H1 (cell line): ENCODE measurements around the gene CDH20. TPM values are rescaled to one million over a fixed set of nuclear protein-coding genes. Genes with fewer than 3 reads are reported as not detected.

Source experiments
- CTBP2 ChIP-seq: IDR thresholded peaks from 2 replicates; pipeline ENCODE4 v1.7.0; 2011; ENCODE audit warnings: borderline replicate concordance, mild to moderate bottlenecking, moderate library complexity, mixed read lengths, low read length; ENCODE audit not compliant: insufficient read depth, insufficient read length
- KDM5A ChIP-seq: fragments of 200-600 bp; IDR thresholded peaks from 2 replicates; pipeline ENCODE4 v1.7.1; 2012; ENCODE audit warnings: mild to moderate bottlenecking, low read length, inconsistent platforms, mixed read lengths
- polyA plus RNA-seq, 7 experiments: library from polyadenylated mRNA; depleted of rRNA in 3 of 7; stranded (reverse) in 5 of 7; unstranded in 2 of 7; fragments of >200 nt in 5 of 7; fragments of 200-250 nt in 2 of 7; gene quantifications; 1 replicate in 5 of 7; 2 replicates in 1 of 7; 4 replicates in 1 of 7; pipeline versions ENCODE4 v1.2.1 to v1.2.3, GENCODE V29; 2011 to 2013; ENCODE audit warnings: missing spikeins in 2 of 7, mixed read lengths in 2 of 7
- total RNA-seq: library from RNA; stranded (reverse); fragmentation: NEBNext Ultra II Directional; extraction: Animal tissue kit (Norgen Biotek cat#: 25700); gene quantifications from 2 replicates; pipeline ENCODE4 v1.2.1, GENCODE V29; 2021
- TF ChIP-seq, protein P1 (sequence below): IDR thresholded peaks from 2 replicates; pipeline ENCODE4 v1.6.1; 2012; ENCODE audit warnings: low read length, inconsistent platforms

The CDH20 gene
- total and polyA plus RNA-seq, 2 of the 8 experiments (the other 6 are each of a cell fraction or from before 2014, with no cell fraction given): 0.07 to 0.12 TPM

DNA sequence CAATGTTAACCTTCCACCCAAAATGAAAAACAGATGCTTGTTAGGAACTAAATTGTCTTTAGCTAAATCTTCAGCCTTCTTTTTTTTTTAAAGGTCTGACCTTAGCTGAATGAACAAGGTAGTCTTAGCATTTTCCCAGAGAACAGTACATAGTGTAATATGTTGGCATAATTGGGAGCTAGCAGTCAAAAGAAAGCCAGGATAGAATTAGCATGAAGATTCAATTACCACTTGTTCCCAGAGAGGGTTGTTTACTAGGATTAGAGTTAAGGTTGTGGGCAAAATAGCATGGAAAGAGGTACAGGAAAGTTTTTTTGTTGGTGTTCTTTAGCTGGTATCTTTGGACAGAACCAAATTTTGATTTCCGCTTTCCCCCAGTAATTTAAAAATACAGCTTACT, 6.9 kb downstream of the CDH20 start (continued):
- TF ChIP-seq, protein P1, sequence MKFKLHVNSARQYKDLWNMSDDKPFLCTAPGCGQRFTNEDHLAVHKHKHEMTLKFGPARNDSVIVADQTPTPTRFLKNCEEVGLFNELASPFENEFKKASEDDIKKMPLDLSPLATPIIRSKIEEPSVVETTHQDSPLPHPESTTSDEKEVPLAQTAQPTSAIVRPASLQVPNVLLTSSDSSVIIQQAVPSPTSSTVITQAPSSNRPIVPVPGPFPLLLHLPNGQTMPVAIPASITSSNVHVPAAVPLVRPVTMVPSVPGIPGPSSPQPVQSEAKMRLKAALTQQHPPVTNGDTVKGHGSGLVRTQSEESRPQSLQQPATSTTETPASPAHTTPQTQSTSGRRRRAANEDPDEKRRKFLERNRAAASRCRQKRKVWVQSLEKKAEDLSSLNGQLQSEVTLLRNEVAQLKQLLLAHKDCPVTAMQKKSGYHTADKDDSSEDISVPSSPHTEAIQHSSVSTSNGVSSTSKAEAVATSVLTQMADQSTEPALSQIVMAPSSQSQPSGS: no peak
- TF ChIP-seq CTBP2 (no peak), KDM5A (no peak)
- TF ChIP-seq, all 59 proteins: peak for 0
